GM12878 (cell line): ENCODE results near the gene UBXN7. TPM values are rescaled to one million over a fixed set of nuclear protein-coding genes. Genes with fewer than 3 reads are reported as not detected.

ENCODE experiments used
- ATAC-seq: fragments of 200-7000 bp; cut with Tn5 transposase; 3 replicates; pipeline ENCODE4 v1.9.1; 2020; ENCODE audit warnings: mild to moderate bottlenecking, moderate library complexity
- BruUV-seq: library from RNA; stranded (reverse); fragments of 400-500 nt; replicated peaks from 2 replicates; lab custom pipeline; 2021; lab: Mats Ljungman, UMichigan
- CTCF ChIA-PET: fragments of 300-600 bp; sonication (Branson Sonifier 250); formaldehyde crosslinking; extraction: SDS; loops from one replicate; lab custom pipeline; 2021; ENCODE audit warnings: inconsistent platforms; lab: Yijun Ruan, JAX
- POLR2A ChIA-PET: fragments of 350-600 bp; formaldehyde crosslinking; extraction: SDS; loops from one replicate; lab custom pipeline; 2021; ENCODE audit warnings: inconsistent platforms; lab: Charles Lee
- RAD21 ChIA-PET: fragments of 300-600 bp; sonication (Branson Sonifier 250); formaldehyde crosslinking; loops from one replicate; lab custom pipeline; 2023; ENCODE audit warnings: antibody characterized with exemption; ENCODE audit not compliant: unreplicated experiment; lab: Charles Lee
- SMC1A ChIA-PET: fragments of 300-600 bp; sonication (Branson Sonifier 250); formaldehyde crosslinking; loops from one replicate; lab custom pipeline; 2023; ENCODE audit not compliant: unreplicated experiment, uncharacterized antibody; lab: Charles Lee
- DNase-seq: peaks from one replicate; pipeline ENCODE4 v3.0.0-alpha.2; 2011; ENCODE audit warnings: low read depth, low spot score
- FAIRE-seq: peaks from 3 replicates; lab custom pipeline; 2011; peaks lifted over from hg19 to GRCh38; lab: Jason Lieb, UNC
- H2AFZ ChIP-seq: 2 replicates; pipeline ENCODE4 v1.6.0; 2011; ENCODE audit warnings: low read depth, low read length, control low read depth; ENCODE audit not compliant: control insufficient read depth
- H3K27ac ChIP-seq: 2 replicates; pipeline ENCODE4 v1.5.1; 2011; ENCODE audit warnings: control low read depth; ENCODE audit not compliant: control insufficient read depth, insufficient read depth
- H3K27me3 ChIP-seq, 2 experiments: replicated peaks in 1 of 2; 2 replicates each; pipeline versions ENCODE4 v1.6.0 to v1.6.1; 2011; ENCODE audit warnings: low read length in 1 of 2; ENCODE audit not compliant: control insufficient read depth in 2 of 2, insufficient read depth in 2 of 2
- H3K36me3 ChIP-seq, 2 experiments: 2 replicates each; pipeline ENCODE4 v1.5.1; 2011; ENCODE audit warnings: low read length in 1 of 2; ENCODE audit not compliant: control insufficient read depth in 2 of 2, insufficient read depth in 2 of 2
- H3K4me1 ChIP-seq: 2 replicates; pipeline ENCODE4 v1.6.1; 2011; ENCODE audit warnings: mild to moderate bottlenecking, low read length, moderate library complexity, mixed read lengths; ENCODE audit not compliant: control insufficient read depth, insufficient read depth
- H3K4me2 ChIP-seq: 2 replicates; pipeline ENCODE4 v1.6.0; 2011; ENCODE audit warnings: control low read depth; ENCODE audit not compliant: control insufficient read depth, insufficient read depth
- H3K4me3 ChIP-seq: fragments of 200-600 bp; sonication (generic); 2 replicates; pipeline ENCODE4 v1.5.1; 2016
- H3K79me2 ChIP-seq: 2 replicates; pipeline ENCODE4 v1.6.0; 2011; ENCODE audit warnings: low read length; ENCODE audit not compliant: control insufficient read depth, insufficient read depth
- H3K9ac ChIP-seq: 2 replicates; pipeline ENCODE4 v1.8.0; 2011; ENCODE audit warnings: low read length, control low read depth, mixed read lengths; ENCODE audit not compliant: control insufficient read depth, insufficient read depth
- H3K9me3 ChIP-seq: replicated peaks from 3 replicates; pipeline ENCODE4 v1.5.1; 2011; ENCODE audit warnings: mild to moderate bottlenecking, low read length; ENCODE audit not compliant: control insufficient read depth, insufficient read depth
- H4K20me1 ChIP-seq: 2 replicates; pipeline ENCODE4 v1.6.0; 2011; ENCODE audit not compliant: control insufficient read depth, insufficient read depth
- CBX5 ChIP-seq: sonication (generic); IDR thresholded peaks from 2 replicates; pipeline ENCODE4 v1.6.1; 2016; ENCODE audit warnings: low read depth, moderate library complexity, mild to moderate bottlenecking, inconsistent platforms
- EED ChIP-seq: sonication (generic); IDR thresholded peaks from 2 replicates; pipeline ENCODE4 v1.6.1; 2016; ENCODE audit warnings: antibody characterized with exemption, low read depth
- NFIC ChIP-seq: IDR thresholded peaks from 2 replicates; pipeline ENCODE4 v1.6.1; 2012; ENCODE audit warnings: low read depth, mild to moderate bottlenecking, inconsistent platforms, low read length, moderate library complexity
- PAX5 ChIP-seq: IDR thresholded peaks from 2 replicates; pipeline ENCODE4 v1.6.1; 2011; ENCODE audit warnings: low read depth, low read length, borderline replicate concordance
- POLR2AphosphoS5 ChIP-seq: IDR thresholded peaks from 2 replicates; pipeline ENCODE4 v1.6.1; 2011; ENCODE audit warnings: mild to moderate bottlenecking, low read length, inconsistent platforms
- RAD21 ChIP-seq: IDR thresholded peaks from 2 replicates; pipeline ENCODE4 v1.6.1; 2011; ENCODE audit warnings: mild to moderate bottlenecking, low read depth, low read length, moderate library complexity; ENCODE audit not compliant: insufficient read depth
- RELA ChIP-seq: fragments of 450-650 bp; IDR thresholded peaks from 2 replicates; pipeline ENCODE4 v1.8.0; 2014; ENCODE audit warnings: borderline replicate concordance; ENCODE audit not compliant: partially characterized antibody
- SMAD1 ChIP-seq: fragments of 450-650 bp; IDR thresholded peaks from 2 replicates; pipeline ENCODE4 v1.6.1; 2018; ENCODE audit warnings: mild to moderate bottlenecking, low read depth; ENCODE audit not compliant: partially characterized antibody
- SREBF2 ChIP-seq: IDR thresholded peaks from 2 replicates; pipeline ENCODE4 v1.6.1; 2012; ENCODE audit warnings: mild to moderate bottlenecking, low read length
- YBX1 ChIP-seq: fragments of 450-650 bp; IDR thresholded peaks from 2 replicates; pipeline ENCODE4 v1.6.1; 2016; ENCODE audit warnings: antibody characterized with exemption
- WGBS: methylation state at CpG from one replicate; pipeline ENCODE4 v1.1.6; 2016; ENCODE audit warnings: low lambda C conversion rate; ENCODE audit not compliant: insufficient replicate concordance, insufficient coverage; ENCODE audit errors: missing lambda C conversion rate; 5-methylcytosine and 5-hydroxymethylcytosine counted together
- in situ Hi-C: fragments of 300-500 bp; cut with MboI; formaldehyde crosslinking; loops from 9 replicates; pipeline ENCODE4 v1.14.3; 2018; ENCODE audit warnings: mixed read lengths
- intact Hi-C: fragments of 100-400 bp; cut with micrococcal nuclease; formaldehyde crosslinking; loops from one replicate; pipeline ENCODE4 v1.14.2; 2022; ENCODE audit not compliant: unreplicated experiment
- polyA plus RNA-seq, 11 experiments: library from polyadenylated mRNA; depleted of rRNA in 4 of 11; unstranded in 6 of 11; stranded (reverse) in 5 of 11; fragments of >200 nt; fragmentation: Nextera tagmentation in 4 of 11; fragmentation: Illumina TruSeq in 1 of 11; extraction: Ambion mirVana in 4 of 11; extraction: Trizol in 1 of 11; gene quantifications; 1 replicate in 1 of 11; 2 replicates in 10 of 11; pipeline versions ENCODE4 v1.2.1 to v1.2.3, GENCODE V29; 2011 to 2016; ENCODE audit warnings: inconsistent platforms in 2 of 11, missing spikeins in 2 of 11, low read depth in 1 of 11
- total RNA-seq, 4 experiments: library from RNA; depleted of rRNA in 3 of 4; stranded (reverse); fragments of >200 nt in 3 of 4; fragmentation: Illumina TruSeq in 1 of 4; extraction: Trizol in 1 of 4; gene quantifications; 2 replicates each; pipeline versions ENCODE4 v1.2.1 to v1.2.3, GENCODE V29; 2013 to 2021
- TF ChIP-seq, protein P1 (sequence below): fragments of 450-650 bp; conservative IDR thresholded peaks from 2 replicates; pipeline ENCODE4 v1.6.1; 2017; ENCODE audit warnings: mild to moderate bottlenecking, moderate library complexity
- TF ChIP-seq, protein P2 (sequence below): fragments of 450-650 bp; IDR thresholded peaks from 2 replicates; pipeline ENCODE4 v1.6.1; 2017; ENCODE audit warnings: mild to moderate bottlenecking, low read depth, inconsistent platforms; ENCODE audit not compliant: poor library complexity, severe bottlenecking
- TF ChIP-seq, protein P3 (sequence below): IDR thresholded peaks from 2 replicates; pipeline ENCODE4 v1.6.1; 2011; ENCODE audit warnings: low read depth, mild to moderate bottlenecking, low read length, moderate library complexity, borderline replicate concordance; ENCODE audit errors: extremely low read depth

The UBXN7 gene
- total and polyA plus RNA-seq, 10 of the 15 experiments (the other 5 are each of a cell fraction or from before 2014, with no cell fraction given), result 4.8 to 78.4 (median 24.9) TPM

DNA sequence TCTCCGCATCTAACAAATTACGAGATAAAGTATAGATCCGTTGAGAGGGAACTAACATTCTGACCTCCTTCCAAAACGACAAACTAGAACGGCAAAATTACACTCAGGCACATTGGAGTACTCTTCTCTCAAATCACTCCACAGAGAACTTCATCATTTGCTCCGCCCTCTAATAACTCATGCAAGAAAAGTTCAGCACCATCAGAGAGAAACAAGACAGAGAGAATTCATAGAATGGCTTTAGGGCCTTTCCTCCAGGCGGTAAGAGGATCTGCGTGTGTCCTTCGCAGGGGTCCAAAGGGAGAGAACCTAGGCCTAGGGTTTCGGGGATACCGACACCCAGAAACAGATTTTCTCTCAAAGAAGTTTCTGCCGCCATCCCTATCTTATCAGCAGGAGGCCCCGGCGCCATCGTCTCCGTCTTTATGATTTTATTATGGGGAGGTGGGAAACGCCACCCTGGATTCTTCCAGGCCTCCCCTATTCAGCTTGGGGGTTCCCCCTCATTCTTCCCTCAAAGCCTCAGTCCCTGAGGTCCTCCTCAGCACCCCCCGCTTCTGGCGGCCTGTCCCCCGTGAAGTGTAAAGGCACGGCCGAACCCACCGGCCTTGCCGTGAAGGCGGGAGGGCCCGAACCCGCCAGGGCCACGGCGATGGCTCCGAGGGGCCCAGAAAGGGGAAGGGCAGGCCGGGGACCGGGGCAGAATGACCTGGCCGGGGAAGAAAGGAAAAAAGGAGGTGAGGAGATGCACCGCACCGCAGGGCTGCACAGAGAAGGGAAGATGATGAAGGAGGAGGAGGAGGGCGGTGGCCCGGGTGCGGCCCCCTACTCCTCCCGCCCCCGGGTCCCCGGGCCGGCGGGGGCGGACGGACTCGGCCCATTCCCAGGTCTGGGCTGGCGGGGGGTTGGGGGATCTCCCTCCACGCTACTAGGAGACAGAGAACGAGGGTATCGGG, 768 bp downstream of the UBXN7 start:
- CTCF ChIA-PET, result interaction anchor here (0.8 kb wide), 1 partner anchor 33 kb away, joined by 3 read pairs; no protein-coding TSS in a partner anchor
- RAD21 ChIA-PET, result interaction anchor here (0.6 to 1.4 kb wide), 3 partner anchors 10 to 25 kb away, joined by 3 to 20 read pairs (median 5); no protein-coding TSS in a partner anchor
- Histone ChIP-seq H3K79me2 (peaks cover 54% of the 10 kb centered on the region), H3K27ac (peak overlapping the region; percentile 86), H3K27me3 (no peaks in the 10 kb centered on the region), H3K4me3 (peak overlapping the region; percentile 89), H4K20me1 (no peaks in the 10 kb centered on the region), H3K4me1 (peaks cover 6% of the 10 kb centered on the region; the same call in 1 of the 2 replicates), H3K36me3 (no peaks in the 10 kb centered on the region; a peak in 1 of 4 replicates), H2AFZ (peak overlapping the region; percentile 80), H3K9me3 (no peaks in the 10 kb centered on the region), H3K4me2 (peak overlapping the region; percentile 70), H3K9ac (peak overlapping the region; percentile 87)
- TSS peak; percentile 75 for BruUV-seq
- peak; percentile 58 for ATAC-seq
- in situ Hi-C loops (loop anchor here (25.0 kb wide), 1 partner anchor 1294 kb away; no protein-coding TSS in a partner anchor), intact Hi-C loops (no loop called here)
- no peak for DNase-seq
- SMC1A ChIA-PET, result interaction anchor here (0.6 to 2.2 kb wide), 6 partner anchors 9 to 1315 kb away, joined by 3 to 5 read pairs (median 4); no protein-coding TSS in a partner anchor
- WGBS, result under 1% methylated on average over 48 of the region's 50 CpGs
- POLR2A ChIA-PET, result interaction anchor here (1.5 kb wide), 2 partner anchors 10 to 12 kb away, joined by 3 to 6 read pairs; no protein-coding TSS in a partner anchor
- peak; percentile 64 for FAIRE-seq
- 0 out of 2 replicates have a peak, but pooled peaks have one; percentile 8 for TF ChIP-seq RAD21
- TF ChIP-seq NFIC, result no peak
- TF ChIP-seq POLR2AphosphoS5, result no peak
- TF ChIP-seq SREBF2, result no peak
- TF ChIP-seq CBX5, result no peak
- TF ChIP-seq, protein P1, sequence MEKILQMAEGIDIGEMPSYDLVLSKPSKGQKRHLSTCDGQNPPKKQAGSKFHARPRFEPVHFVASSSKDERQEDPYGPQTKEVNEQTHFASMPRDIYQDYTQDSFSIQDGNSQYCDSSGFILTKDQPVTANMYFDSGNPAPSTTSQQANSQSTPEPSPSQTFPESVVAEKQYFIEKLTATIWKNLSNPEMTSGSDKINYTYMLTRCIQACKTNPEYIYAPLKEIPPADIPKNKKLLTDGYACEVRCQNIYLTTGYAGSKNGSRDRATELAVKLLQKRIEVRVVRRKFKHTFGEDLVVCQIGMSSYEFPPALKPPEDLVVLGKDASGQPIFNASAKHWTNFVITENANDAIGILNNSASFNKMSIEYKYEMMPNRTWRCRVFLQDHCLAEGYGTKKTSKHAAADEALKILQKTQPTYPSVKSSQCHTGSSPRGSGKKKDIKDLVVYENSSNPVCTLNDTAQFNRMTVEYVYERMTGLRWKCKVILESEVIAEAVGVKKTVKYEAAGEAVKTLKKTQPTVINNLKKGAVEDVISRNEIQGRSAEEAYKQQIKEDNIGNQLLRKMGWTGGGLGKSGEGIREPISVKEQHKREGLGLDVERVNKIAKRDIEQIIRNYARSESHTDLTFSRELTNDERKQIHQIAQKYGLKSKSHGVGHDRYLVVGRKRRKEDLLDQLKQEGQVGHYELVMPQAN, result 0 out of 2 replicates have a peak, but pooled peaks have one; percentile 18
- no peak for TF ChIP-seq SMAD1
- TF ChIP-seq PAX5, result no peak
- TF ChIP-seq RELA, result no peak
- TF ChIP-seq EED, result no peak
- TF ChIP-seq YBX1, result no peak
- TF ChIP-seq, protein P2, sequence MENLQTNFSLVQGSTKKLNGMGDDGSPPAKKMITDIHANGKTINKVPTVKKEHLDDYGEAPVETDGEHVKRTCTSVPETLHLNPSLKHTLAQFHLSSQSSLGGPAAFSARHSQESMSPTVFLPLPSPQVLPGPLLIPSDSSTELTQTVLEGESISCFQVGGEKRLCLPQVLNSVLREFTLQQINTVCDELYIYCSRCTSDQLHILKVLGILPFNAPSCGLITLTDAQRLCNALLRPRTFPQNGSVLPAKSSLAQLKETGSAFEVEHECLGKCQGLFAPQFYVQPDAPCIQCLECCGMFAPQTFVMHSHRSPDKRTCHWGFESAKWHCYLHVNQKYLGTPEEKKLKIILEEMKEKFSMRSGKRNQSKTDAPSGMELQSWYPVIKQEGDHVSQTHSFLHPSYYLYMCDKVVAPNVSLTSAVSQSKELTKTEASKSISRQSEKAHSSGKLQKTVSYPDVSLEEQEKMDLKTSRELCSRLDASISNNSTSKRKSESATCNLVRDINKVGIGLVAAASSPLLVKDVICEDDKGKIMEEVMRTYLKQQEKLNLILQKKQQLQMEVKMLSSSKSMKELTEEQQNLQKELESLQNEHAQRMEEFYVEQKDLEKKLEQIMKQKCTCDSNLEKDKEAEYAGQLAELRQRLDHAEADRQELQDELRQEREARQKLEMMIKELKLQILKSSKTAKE, result peak; percentile 32
- TF ChIP-seq, protein P3, sequence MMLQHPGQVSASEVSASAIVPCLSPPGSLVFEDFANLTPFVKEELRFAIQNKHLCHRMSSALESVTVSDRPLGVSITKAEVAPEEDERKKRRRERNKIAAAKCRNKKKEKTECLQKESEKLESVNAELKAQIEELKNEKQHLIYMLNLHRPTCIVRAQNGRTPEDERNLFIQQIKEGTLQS, result no peak
